Body of pancreas (tissue), 4 donors: ENCODE measurements around the gene PDE4D.

Experiments used
- CTCF ChIP-seq, 7 experiments: fragments of 450-650 bp in 4 of 7; fragments of 200-600 bp in 3 of 7; sonication (generic) in 3 of 7; IDR thresholded peaks; one replicate each; pipeline ENCODE4 v1.5.1; 2016 to 2019; ENCODE audit warnings: antibody characterized with exemption in 7 of 7
- POLR2A ChIP-seq, 3 donors: fragments of 450-650 bp; IDR thresholded peaks; one replicate each; pipeline ENCODE4 v1.6.1; 2016; ENCODE audit warnings: antibody characterized with exemption in 3 of 3, mild to moderate bottlenecking in 2 of 3

GRCh38 chr5:59891962-59892643 is 1.4 kb downstream of the PDE4D start:
- TF ChIP-seq POLR2A (IDR thresholded peaks at IDR 0.05): no peak
- TF ChIP-seq CTCF (IDR thresholded peaks at IDR 0.05): no peak
